Nephron progenitor cell (in vitro differentiated cells): Measurements from ENCODE around the gene ANGPTL4.
"Not testable (repeated sequence)": the region's sequence is repeated elsewhere in the genome, so short reads cannot be mapped to it uniquely, and the experiment has no call there.

ENCODE experiments used
- DNase-seq: peaks from one replicate; pipeline ENCODE4 v3.0.0; 2021
- H3K27ac Mint-ChIP-seq: 2 replicates; pipeline ENCODE4 v1.8.0; 2021; ENCODE audit warnings: mild to moderate bottlenecking, moderate library complexity, mixed read lengths
- H3K27me3 Mint-ChIP-seq: 2 replicates; pipeline ENCODE4 v1.8.0; 2021; ENCODE audit warnings: mild to moderate bottlenecking, low read depth, mixed read lengths; ENCODE audit not compliant: poor library complexity
- H3K36me3 Mint-ChIP-seq: 2 replicates; pipeline ENCODE4 v1.8.0; 2021; ENCODE audit warnings: low read depth, mixed read lengths
- H3K4me1 Mint-ChIP-seq: 2 replicates; pipeline ENCODE4 v1.8.0; 2021; ENCODE audit warnings: mixed read lengths
- H3K4me3 Mint-ChIP-seq: 2 replicates; pipeline ENCODE4 v1.8.0; 2021; ENCODE audit warnings: mild to moderate bottlenecking, moderate library complexity, mixed read lengths
- H3K9me3 Mint-ChIP-seq: 2 replicates; pipeline ENCODE4 v1.8.0; 2021; ENCODE audit warnings: mild to moderate bottlenecking, moderate library complexity, mixed read lengths
- TF ChIP-seq, protein P1 (sequence below): fragments of 200-600 bp; sonication (generic); IDR thresholded peaks from 2 replicates; pipeline ENCODE4 v1.5.0; 2021; ENCODE audit warnings: antibody characterized with exemption

The ANGPTL4 gene

DNA sequence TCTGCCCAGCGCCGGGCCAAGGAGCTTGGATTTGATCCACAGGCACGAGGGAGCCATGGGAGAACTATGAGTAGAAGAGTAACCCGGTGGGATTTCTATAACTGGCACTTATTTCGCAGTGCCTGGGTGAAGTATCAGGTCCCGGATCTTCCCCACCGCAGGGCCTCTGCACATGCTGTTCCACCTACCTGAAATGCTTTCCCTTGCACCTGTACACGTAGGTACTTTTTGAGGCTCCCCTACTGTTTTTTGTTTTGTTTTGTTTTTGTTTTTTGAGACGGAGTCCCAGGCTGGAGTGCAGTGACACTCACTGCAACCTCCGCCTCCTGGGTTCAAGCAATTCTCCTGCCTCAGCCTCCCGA is 20.5 kb upstream of the ANGPTL4 start:
- H3K27me3 Mint-ChIP-seq: peaks cover 55% of the 10 kb centered on the region
- no peaks in the 10 kb centered on the region for H3K36me3 Mint-ChIP-seq
- H3K4me1 Mint-ChIP-seq: peaks cover 31% of the 10 kb centered on the region
- TF ChIP-seq, protein P1, sequence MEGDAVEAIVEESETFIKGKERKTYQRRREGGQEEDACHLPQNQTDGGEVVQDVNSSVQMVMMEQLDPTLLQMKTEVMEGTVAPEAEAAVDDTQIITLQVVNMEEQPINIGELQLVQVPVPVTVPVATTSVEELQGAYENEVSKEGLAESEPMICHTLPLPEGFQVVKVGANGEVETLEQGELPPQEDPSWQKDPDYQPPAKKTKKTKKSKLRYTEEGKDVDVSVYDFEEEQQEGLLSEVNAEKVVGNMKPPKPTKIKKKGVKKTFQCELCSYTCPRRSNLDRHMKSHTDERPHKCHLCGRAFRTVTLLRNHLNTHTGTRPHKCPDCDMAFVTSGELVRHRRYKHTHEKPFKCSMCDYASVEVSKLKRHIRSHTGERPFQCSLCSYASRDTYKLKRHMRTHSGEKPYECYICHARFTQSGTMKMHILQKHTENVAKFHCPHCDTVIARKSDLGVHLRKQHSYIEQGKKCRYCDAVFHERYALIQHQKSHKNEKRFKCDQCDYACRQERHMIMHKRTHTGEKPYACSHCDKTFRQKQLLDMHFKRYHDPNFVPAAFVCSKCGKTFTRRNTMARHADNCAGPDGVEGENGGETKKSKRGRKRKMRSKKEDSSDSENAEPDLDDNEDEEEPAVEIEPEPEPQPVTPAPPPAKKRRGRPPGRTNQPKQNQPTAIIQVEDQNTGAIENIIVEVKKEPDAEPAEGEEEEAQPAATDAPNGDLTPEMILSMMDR: no peak
- H3K27ac Mint-ChIP-seq: no peak overlapping the region
- H3K9me3 Mint-ChIP-seq: no peaks in the 10 kb centered on the region
- peak overlapping the region; percentile 74 for H3K4me3 Mint-ChIP-seq
- DNase-seq: no peak

DNA sequence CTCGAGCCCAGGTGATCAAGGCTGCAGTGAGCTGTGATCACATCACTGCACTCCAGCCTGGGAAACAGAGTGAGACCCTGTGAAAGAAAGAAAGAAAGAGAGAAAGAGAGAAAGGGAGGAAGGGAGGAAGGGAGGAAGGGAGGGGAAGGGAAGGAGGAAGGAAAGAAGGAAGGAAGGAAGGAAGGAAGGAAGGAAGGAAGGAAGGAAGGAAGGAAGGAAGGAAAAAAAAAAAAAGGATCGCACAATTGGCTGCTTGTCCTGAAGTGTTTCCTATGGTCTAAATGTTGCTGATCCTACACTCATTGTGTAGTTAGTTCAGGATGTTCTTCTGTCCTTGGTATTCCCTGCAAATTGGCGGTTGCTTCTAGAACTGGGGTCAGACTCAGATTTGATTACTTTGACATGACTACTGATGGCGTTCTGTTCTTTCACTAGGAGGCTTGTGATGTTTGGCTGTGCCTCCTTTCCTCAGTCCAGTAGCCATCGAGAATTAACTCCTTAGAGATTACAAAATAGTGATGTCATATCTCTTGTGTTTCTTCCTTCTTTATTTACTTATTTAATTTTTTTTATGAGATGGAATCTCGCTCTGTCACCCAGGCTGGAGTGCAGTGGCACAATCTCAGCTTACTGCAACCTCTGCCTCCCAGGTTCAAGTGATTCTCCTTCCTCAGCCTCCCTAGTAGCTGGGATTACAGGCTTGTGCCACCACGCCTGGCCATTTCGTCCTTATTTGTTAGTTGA is 14.2 kb upstream of the ANGPTL4 start:
- H3K36me3 Mint-ChIP-seq, DNase-seq, H3K9me3 Mint-ChIP-seq, H3K4me3 Mint-ChIP-seq, H3K27ac Mint-ChIP-seq: not testable (repeated sequence)
- H3K27me3 Mint-ChIP-seq: peaks cover 45% of the 10 kb centered on the region
- peaks cover 30% of the 10 kb centered on the region for H3K4me1 Mint-ChIP-seq

DNA sequence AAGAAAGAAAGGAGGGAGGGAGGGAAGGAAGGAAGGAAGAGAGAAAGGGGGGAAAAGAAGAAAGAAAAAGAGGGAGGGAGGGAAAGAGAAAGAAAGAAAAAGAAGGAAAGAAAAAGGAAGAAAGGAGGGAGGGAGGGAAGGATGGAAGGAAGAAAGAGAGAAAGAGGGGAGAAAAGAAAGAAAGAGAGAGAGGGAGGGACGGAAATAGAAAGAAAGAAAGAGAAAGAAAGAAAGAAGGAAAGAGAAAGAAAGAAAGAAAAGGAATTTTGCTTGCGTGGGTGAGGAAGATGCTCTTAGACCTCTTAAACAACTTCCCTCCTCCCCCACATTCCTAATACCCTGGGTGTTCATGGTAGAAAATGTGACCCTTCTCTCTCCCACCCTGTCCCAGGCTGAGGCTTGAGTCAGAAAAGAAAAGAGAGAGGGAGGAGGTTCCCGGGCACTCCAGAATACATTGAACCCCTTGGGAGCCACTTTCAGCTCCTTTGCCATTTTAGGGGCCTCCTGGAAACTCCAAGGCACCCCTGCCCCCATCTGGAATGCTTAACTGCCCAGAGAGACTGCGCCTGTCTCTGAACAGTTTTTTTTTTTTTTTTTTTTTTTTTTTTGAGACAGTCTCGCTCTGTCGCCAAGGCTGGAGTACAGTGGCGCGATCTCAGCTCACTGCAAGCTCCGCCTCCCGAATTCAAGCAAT is 11.7 kb upstream of the ANGPTL4 start:
- Mint-ChIP-seq H3K4me1 (peaks cover 39% of the 10 kb centered on the region), H3K27ac (peak overlapping the region; percentile 51)
- TF ChIP-seq, protein P1: no peak

DNA sequence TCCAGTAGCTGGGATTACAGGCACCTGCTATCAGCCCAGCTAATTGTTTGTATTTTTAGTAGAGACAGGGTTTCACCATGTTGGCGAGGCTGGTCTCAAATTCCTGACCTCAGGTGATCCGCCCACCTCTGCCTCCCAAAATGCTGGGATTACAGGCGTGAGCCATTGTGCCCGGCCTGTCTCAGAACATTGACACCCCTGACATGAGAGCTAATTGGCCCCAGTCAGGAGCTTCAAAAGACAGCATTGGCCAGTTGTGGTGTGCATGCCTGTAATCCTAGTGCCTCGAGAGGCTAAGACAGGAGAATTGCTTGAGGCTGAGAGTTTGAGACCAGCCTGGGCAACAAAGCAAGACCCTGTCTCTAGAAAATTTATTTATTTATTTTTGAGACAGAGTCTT is 11.1 kb upstream of the ANGPTL4 start:
- not testable (repeated sequence) for H3K9me3 Mint-ChIP-seq, H3K36me3 Mint-ChIP-seq, H3K27ac Mint-ChIP-seq, DNase-seq, H3K4me3 Mint-ChIP-seq
- H3K4me1 Mint-ChIP-seq: peaks cover 35% of the 10 kb centered on the region
- peaks cover 34% of the 10 kb centered on the region for H3K27me3 Mint-ChIP-seq

More for the DNA sequence above, 11.7 kb upstream of the ANGPTL4 start:
- Mint-ChIP-seq H3K36me3 (peaks cover 4% of the 10 kb centered on the region), H3K27me3 (peaks cover 34% of the 10 kb centered on the region), H3K4me3 (peak overlapping the region; percentile 68), H3K9me3 (peaks cover 8% of the 10 kb centered on the region)
- DNase-seq: no peak

DNA sequence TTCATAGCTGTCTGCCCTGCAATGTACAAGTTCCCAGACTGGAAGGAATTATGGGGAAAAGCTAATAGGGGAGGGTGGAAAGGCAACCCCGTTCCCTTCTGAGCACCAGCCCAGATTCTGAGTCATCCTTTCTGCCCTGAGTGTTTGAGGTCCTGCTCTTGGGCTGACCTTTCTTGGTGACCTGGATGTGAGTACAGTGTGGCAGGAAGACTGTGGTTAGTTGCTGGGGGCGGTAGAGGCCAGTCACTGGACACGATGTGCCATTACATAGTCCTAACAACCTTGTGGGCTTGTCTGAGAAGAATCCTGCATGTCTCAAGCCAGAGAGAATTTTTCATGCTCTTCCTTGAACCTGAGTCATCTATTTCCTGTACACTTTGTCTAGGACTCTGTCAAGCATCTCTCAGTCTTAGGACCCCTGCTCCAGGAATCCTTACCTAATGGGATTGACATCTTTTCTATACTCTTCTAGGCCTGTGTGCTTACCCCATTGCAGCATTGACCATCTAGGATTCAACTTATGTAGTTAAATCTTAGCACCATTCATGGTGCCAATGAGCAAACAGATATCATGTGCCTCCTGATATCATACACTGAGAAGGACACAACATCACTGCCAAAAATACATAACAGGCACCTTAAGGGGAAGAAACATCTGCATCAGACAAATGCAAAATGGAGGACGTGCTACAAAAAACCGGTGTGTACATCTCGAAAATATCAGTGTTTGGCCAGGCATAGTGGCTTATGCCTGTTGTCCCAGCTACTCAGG is 8.1 kb upstream of the ANGPTL4 start:
- H3K27ac Mint-ChIP-seq: no peak overlapping the region
- TF ChIP-seq, protein P1: no peak
- H3K4me3 Mint-ChIP-seq: no peak overlapping the region

DNA sequence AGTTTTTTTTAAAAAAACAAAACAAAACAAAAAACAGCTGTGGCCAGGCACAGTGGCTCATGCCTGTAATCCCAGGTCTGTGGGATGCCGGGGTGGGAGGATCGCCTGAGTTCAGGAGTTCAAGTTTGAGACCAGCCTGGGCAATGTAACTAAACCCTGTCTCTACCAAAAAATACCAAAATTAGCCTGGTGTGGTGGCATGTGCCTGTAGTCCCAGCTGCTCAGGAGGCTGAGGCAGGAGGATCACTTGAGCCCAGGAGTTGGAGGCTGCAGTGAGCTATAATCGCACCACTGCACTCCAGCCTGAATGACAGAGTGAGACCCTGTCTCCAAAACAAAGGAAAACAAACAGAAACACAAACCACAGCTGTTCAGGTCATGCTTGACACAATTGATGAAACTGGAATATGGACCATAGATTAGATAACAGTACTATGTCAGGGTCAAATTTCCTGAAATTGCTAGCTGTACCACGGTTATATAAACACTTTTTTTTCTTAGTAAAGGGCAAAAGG is 6.9 kb upstream of the ANGPTL4 start:
- H3K27ac Mint-ChIP-seq: no peak overlapping the region
- peaks cover 16% of the 10 kb centered on the region for H3K27me3 Mint-ChIP-seq
- DNase-seq: no peak
- TF ChIP-seq, protein P1: no peak
- peaks cover 8% of the 10 kb centered on the region for H3K9me3 Mint-ChIP-seq
- peaks cover 25% of the 10 kb centered on the region for H3K4me1 Mint-ChIP-seq
- no peak overlapping the region for H3K4me3 Mint-ChIP-seq
- H3K36me3 Mint-ChIP-seq: peaks cover 4% of the 10 kb centered on the region

More for the DNA sequence above, 8.1 kb upstream of the ANGPTL4 start:
- H3K36me3 Mint-ChIP-seq: peaks cover 4% of the 10 kb centered on the region
- peaks cover 21% of the 10 kb centered on the region for H3K27me3 Mint-ChIP-seq
- DNase-seq: no peak
- H3K9me3 Mint-ChIP-seq: peaks cover 8% of the 10 kb centered on the region
- peaks cover 31% of the 10 kb centered on the region for H3K4me1 Mint-ChIP-seq
